CMK (cell line): ENCODE results near the gene USP11.
A peak's percentile ranks its signal among the peaks of the same experiment; 100 is the strongest.

Experiments used
- DNase-seq: peaks from one replicate; pipeline ENCODE4 v3.0.0-alpha.2; 2010; ENCODE audit warnings: low read depth

USP11 gene

DNA sequence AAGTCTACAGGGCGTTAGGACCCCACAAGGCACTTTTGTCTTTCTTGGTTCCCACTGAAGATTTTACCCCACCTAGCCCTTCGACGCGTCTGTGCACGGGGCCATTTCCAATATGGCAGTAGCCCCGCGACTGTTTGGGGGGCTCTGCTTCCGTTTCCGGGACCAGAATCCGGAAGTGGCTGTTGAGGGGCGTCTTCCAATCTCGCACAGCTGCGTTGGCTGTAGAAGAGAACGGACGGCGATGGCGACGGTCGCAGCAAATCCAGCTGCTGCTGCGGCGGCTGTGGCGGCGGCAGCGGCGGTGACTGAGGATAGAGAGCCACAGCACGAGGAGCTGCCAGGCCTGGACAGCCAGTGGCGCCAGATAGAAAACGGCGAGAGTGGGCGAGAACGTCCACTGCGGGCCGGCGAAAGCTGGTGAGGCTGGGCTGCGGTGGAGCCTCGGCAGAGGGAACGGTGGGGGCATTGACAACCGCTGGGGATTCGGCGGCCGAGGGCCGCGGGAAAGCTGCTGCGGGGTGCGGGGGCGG is at the start of gene USP11:
TSS of gene USP11 (plus strand) at position 207 of the 530 bp plus-strand sequence. CDS start at position 242, 35 bp downstream.
- DNase-seq: no peak

DNA sequence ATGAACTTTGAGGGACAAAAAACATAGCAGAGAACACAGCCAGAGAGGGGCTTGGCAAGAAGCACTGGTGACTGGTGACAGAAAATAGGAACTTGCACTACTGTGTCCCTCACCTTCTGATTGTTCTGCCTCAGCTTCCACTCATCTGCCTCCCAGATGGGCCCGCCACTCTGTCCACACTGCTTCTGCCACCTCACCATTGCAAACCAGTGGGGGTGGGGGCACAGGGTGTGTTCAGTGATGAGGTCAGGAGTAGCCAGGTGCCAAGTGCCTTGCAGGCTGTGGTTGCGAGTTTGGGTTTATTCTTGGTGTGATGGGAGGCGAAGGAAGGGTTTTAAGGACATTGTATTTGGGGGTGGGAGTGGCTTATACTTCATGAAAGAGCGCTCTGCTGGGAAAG is 48.3 kb upstream of the USP11 start:
- DNase-seq: no peak

DNA sequence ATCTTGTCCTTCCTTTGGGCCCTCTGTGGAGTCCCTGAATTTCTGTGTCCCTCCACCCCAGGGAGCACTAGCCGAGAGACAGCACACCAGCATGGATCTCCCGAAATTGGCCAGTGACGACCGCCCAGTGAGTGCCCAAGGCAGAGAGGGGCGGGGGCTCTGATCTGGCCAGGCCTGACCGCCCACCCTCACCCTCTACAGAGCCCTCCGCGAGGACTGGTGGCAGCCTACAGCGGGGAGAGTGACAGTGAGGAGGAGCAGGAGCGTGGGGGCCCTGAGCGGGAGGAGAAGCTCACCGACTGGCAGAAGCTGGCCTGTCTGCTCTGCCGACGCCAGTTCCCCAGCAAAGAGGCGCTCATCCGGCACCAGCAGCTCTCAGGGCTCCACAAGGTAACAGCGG is 47.6 kb upstream of the USP11 start:
- DNase-seq: no peak

DNA sequence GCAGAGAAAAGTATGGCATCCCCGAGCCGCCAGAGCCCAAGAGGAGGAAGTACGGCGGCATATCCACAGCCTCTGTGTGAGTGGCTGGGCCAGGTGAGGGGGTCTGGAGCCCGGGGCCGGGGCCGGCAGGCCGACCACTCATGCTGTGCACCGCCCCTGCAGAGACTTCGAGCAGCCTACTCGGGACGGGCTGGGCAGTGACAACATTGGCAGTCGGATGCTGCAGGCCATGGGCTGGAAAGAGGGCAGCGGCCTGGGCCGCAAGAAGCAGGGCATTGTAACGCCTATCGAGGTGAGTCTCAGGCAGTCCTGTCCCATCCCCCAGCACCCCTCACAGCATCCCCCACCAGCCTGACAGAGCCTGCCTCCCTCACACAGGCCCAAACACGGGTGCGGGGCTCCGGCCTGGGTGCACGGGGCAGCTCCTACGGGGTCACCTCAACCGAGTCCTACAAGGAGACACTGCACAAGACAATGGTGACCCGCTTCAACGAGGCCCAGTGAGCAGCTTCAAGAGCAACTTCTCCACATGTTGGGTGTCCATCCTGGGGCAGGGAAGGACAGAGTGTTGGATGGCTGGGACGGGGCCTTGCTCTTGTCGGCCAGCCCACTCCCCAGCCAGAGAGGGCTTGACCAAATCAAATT is 46.6 kb upstream of the USP11 start:
- DNase-seq: no peak

DNA sequence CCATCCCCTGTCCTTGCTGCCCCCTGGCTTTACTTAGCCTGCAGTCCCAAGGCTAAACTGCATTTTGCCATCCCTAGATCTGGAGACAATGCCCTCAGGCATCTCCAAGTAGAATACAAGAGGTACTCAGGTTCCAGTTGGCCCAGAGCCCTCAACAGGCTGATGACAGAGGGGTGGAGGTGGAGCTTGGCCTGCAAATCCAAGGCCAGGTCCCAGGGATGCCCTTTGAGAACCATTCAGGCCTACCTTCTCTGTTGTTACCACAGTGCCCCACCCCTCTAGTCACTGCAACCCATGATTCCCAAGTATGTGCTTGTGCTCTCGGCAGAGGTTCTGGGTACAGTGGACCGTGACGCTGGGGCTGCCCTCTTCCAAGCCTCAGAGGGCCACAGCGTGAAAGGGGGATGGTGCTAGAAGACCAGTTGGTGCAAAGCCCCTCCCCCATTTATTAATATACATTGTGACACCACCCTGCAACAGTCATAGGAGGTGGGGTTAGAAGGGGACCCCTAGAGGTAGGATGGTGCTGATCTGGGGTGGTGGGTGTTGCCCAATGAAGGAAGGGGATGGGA is 45.6 kb upstream of the USP11 start:
- no peak for DNase-seq

DNA sequence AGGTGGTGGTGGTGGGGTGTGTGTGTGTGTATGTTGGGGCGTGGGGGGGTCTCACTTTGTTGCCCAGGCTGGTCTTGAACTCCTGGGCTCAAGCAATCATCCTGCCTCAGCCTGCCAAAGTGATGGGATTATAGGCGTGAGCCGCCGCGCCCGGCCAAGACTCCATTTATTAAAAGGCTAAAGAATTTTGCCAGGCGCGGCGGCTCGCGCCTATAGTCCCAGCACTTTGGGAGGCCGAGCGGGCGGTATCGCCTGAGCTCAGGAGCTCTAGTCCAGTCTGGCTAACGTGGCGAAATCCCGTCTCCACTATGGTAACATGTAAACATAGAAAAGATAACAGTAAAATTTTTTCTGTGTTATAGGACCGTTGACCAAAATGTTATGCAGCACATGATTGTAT is 42.9 kb upstream of the USP11 start:
- no peak for DNase-seq

DNA sequence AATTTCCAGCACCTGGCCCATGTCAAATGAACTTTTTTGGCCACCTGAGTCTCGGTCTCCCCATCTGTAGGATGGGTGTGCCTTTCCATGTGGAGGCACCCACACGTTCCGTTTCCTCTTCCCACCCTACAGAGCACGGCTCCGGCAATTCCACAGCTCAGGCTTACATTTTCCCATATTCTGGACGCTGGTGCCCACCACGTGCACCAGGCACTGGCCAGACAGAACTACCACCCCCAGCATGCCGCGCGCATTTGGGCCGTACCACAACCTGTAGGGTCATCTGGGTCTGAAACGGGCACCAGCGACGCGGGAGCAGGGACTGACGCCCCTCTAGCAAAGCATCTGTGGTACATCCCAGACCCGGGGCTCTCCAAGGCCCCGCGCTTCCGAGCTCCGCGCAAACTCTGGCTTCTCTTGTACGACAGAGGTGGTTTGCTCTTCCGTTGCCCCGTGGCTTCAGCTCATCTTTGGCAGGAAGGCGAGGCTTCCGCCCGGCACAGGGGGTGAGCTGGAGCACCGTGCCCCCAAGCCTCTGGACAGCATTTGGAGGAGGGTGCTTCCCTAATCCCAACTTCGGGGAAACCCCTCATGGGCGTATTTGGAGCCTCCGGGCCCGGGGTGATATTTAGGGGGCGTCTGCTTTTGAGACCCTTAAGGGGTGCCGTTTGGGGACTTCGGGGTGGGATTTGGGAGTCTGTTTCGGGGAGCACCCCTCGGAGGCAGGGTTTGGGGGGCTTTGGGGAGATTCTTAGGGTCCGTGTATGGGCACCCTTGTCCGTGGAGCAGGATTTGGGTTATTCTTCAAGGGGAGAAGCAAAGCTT is 42.2 kb upstream of the USP11 start:
- DNase-seq: peak; percentile 96

DNA sequence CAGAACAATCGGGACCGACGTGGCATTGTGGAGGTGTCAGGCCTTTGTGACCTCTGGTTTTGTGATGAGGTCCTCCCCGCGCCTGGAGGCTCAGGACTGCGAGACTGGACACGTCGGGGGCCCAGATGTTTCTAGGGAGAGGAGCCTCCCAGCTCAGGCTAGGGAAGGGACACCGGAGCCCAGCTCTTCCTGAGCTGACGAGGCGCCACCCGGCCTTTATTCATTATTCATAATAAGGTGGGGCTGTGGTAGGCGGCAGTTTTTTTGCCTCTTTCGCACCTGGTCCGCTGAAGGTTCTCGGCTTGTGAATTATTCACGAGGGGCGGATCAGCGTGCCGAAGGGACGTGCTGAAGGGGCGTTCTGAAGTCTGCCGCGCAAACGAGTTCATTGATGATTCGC is 41.5 kb upstream of the USP11 start:
- DNase-seq: no peak

DNA sequence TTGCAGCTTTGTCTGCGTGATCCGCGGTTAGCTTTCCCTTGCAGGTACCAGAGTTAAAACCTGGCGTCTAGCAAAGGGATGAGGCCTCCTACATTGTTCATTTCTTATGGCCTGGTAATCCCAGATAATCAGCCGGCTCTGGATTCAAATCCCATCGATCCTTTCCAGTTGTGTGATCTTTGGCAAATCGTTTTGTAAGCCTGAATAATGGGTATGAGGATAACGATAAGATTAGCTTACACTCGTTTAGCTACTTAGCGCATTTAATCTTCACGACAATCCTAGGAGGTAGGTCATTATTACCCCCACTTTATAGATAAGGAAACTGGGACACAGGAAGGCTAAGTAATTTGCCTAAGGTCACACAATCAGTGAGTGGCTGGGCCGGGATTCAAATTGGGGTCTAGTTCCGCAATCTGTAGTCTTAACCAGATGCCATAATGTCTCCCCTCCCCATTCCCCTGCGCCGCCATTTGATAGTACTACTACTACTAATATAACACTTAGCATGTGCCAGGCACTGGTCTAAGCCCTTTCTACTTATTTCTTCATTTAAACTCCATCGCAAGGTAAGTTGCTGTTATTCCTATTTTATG is 40.9 kb upstream of the USP11 start:
- no peak for DNase-seq

DNA sequence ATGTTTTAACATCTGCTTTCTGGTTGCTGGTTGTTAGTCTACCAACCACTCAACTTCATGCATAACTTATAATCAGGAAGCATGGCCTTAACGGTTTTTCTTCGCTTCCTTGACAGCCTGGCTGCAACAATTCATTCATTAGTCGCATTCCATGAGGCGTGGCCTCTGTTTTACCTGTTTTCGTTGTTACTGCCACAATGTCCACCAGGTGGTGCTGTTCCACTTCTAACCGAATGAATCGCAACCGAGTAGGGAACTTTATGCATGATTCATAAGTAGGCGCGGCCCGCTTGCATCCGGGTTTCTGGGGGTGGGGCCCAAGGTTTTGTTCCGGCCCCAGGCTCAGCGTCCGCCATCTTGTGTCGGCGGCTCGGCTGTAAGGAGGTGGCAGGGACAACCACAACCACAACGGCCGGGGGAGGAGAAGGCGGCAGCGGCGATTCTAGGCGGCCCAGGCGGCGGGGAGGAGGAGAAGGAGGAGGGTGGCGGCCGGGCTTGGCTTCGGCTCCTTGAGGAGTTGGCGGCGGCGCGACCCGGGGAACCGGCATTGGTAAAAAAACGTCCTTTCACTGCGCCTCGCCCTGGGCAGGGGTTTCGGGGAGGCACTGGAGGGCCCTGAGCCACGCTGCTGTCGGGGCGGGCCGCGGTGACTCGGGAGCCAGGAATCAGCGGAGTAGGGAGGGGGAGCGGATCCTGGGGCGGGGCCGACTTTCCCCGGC is 39.2 kb upstream of the USP11 start, which contains the start of gene UBA1:
TSS of gene UBA1 (plus strand) at position 355 of the 719 bp plus-strand sequence. CDS start 4,974 bp downstream, outside the sequence.
- DNase-seq: peak; percentile 88

DNA sequence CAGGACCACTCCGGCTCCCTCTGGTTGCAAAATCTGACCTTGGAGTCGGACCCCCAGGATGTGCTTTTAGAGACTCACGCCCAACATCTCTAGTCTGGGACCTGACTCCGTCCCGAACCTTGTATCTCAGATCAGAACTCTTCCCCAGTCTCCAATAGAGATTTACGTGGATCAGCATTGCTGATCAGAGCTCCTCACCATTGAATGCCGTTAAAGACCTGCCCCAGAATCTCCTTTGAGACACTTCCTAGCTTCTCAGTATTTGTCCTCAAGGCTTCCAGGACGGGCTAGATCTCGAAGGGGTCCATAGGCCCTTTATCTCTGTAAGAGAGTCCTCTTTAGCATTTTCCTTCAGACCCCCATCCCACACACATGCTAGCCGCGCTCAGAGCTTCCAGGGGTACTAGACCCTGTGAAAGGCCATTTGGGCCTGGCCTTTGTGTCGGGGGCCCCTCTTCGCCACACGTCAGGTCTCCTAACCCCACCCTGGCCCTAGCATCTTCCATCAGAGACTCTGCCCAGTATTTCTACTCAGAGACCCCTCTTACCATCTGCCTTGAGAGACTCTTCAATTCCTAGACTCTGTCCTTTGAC is 38.5 kb upstream of the USP11 start:
- no peak for DNase-seq

DNA sequence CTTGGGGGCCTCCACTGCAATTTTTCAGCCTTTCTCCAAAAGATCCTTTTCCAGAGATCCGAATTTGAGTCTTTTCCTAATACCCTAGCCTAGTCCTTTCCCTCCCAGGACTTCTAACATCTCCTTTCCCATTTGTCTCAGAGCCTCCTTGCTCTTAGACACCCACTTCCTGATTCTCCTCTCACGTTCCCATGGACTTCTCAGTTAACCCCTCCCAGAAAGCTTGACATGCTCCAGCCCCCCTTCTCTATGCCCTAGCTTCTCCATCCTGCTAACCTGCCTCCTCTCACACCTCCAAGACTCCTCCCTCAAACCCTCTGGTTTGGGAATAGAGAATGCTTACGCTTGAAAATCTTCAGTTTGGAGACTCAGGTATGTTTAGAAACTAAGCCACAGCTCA is 36.7 kb upstream of the USP11 start:
- DNase-seq: no peak

DNA sequence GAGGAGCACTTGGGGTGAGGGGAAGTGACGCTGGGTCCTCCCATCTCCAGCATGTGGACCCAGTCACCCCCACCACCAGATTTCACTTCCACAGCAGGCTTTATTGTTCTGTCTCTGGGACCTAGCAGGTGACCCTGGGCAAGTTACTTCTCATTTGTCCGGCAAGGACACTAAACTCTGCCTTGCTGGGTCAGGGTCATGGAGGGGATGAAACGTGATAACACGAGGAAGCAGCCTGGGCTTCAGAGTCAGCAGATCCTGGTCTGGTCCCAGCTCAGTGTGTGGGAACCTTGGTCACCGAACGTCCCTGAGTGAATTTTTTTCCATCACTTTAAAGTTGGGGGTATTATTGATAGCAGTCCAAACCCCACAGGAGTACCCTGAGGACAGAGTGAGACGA is 35.3 kb upstream of the USP11 start:
- DNase-seq: no peak

DNA sequence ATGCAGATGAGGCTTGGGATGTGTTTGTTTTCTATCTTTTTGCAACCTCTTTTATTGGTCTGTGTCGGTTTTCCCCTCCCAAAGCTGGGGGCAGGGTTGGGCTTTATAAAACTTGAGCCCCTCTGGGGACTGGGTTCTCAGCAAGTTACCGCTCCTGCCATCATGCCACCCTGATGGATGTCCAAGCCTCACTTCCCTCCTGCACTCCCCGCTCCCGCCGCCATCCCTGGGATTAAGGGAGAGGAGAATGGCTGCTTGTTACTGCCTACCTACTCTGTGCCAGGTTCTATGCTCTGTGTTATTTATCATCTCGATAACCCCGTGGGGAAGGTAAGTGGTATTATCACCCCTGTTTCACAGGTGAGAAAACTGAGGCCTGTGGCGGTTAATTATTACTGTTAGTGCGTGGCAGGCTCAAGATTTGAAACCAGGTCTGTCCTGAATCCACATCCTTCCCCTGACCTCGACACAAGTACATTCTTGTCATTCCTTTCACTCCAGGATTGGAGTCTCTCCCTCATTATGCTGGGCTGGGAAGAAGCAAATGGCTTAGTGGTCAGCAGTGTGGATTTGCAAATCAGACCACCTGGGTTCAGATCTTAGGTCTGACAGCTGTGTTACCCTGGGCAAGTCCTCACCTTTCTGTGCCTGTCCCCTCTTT is 34.7 kb upstream of the USP11 start:
- DNase-seq: no peak

DNA sequence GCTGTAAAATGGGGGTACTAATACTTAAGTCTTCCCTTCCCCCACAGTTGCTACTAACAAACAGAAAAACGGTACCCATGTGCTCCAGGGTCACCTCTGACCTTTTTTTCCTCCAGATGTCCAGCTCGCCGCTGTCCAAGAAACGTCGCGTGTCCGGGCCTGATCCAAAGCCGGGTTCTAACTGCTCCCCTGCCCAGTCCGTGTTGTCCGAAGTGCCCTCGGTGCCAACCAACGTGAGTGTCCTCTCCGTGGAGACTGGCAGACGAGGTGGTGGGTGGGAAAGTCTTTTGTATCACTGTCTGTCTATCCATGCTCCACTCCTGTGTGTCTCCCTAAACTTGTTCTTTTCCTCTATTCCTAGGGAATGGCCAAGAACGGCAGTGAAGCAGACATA is 34.1 kb upstream of the USP11 start:
- DNase-seq: no peak

DNA sequence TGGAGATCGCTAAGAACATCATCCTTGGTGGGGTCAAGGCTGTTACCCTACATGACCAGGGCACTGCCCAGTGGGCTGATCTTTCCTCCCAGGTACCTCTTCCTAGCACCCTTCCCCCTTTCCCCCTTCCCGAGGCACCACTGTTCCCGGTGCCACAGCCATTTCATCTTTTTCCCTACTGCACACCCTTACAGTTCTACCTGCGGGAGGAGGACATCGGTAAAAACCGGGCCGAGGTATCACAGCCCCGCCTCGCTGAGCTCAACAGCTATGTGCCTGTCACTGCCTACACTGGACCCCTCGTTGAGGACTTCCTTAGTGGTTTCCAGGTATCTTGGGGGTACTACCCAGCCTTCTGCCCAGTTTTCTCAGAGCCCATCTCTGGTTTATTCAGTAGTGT is 33.5 kb upstream of the USP11 start:
- no peak for DNase-seq

DNA sequence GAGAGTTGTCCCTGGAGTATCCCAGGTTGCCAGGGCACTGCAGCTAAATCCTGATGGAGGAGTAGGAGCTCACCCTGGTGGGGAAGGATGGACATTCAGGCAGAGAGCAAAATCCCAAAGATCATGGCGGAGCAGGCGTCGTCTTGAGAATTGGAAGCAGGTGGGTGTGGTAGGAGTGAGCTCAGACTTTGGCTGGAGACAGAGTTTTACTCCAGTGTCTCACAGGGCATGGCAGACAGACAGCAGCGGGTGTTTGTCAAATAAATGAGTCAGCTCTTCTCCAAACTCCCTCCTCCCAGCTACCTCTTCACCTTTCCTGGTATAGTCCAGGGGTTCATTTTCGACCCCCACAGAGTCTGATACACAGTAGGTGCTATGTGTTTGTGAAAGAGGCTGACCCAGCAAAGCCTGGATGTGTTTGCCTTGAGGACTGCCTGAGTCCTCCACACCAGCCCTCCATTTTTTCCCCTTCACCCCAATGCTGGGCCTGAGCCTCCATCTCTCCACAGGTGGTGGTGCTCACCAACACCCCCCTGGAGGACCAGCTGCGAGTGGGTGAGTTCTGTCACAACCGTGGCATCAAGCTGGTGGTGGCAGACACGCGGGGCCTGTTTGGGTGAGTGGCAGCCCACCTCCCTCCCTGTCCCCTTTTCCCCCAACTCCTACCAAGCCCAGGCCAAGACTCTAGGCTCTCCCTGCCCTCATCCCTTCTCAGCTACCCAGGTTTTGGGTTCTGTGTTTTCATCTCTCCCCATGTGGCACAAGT is 32.2 kb upstream of the USP11 start:
- DNase-seq: no peak

DNA sequence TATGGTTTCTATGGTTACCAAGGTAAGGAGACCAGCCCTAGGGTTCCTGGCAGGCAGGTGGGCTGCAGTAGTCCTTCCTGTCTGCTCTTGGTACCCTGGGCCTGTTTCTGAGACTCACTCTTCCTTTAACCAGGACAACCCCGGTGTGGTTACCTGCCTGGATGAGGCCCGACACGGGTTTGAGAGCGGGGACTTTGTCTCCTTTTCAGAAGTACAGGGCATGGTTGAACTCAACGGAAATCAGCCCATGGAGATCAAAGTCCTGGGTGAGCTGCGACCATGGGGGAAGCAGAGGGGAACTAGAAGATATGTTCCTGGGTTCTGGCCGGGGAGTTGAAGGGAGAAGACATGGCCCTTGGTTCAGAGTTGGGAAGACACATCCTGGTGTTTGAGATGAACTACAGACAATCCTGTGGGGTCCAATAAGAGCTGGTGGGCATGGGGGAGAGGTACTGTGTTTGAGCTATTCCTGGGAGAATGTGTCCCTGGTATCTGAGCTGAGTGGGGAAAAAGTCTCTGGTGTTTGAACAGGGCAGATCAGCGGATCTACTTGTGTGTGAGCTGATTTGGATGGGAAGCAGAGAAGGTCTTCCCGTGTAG is 31.4 kb upstream of the USP11 start:
- DNase-seq: no peak

DNA sequence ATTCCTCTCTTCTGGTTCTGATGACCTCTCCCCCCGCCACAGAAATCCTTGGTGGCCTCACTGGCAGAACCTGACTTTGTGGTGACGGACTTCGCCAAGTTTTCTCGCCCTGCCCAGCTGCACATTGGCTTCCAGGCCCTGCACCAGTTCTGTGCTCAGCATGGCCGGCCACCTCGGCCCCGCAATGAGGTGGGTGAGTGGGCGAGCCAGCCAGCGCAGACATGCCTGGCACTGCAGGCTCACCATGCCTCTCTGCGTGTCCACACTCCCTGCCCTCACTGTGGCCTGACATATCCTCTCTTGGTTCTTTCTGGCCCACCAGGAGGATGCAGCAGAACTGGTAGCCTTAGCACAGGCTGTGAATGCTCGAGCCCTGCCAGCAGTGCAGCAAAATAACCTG is 30.5 kb upstream of the USP11 start:
- DNase-seq: no peak

DNA sequence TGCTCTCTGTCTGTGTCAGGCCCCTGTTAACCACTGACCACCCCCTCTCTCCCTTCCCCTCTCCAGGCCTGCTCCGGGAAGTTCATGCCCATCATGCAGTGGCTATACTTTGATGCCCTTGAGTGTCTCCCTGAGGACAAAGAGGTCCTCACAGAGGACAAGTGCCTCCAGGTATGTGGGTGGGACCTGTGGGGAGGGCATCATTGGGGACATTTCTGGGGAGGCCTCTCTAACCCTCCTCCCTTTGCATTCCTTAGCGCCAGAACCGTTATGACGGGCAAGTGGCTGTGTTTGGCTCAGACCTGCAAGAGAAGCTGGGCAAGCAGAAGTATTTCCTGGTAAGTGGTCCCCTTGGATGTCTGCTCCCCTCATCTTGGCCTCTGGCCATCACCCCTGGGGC is 29.9 kb upstream of the USP11 start:
- DNase-seq: no peak
